HG02938 (cell line): Measurements from ENCODE around the gene INSIG2.

Source experiments
- ATAC-seq: cut with Tn5 transposase; IDR thresholded peaks from one replicate; pipeline ENCODE4 v1.9.1; 2021; ENCODE audit warnings: mild to moderate bottlenecking, moderate library complexity; ENCODE audit not compliant: unreplicated experiment

The INSIG2 gene

GRCh38 chr2:118124288-118124891, 36.1 kb downstream of the INSIG2 start:
- no peak for ATAC-seq

GRCh38 chr2:118127250-118127649, 39.0 kb downstream of the INSIG2 start:
- no peak for ATAC-seq

DNA sequence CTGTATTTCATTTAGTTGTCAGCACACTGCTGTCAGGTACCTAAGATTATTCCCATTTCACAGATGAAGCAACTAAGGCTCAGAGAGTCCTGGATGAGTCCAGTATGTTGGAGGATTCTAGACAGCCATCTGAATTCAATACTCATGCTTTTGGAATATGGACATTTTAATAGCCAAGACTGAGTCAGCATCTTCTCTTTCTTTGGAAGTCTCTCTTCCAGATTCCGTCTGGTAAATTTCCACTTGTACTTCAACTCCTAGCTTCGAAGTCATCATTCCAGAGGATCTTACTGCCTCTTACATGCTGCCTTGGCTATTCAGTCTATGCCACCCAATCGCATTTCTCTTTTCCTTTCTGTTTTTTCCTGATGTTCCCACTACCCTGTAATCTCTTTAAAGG, 40.6 kb downstream of the INSIG2 start:
- ATAC-seq = no peak

DNA sequence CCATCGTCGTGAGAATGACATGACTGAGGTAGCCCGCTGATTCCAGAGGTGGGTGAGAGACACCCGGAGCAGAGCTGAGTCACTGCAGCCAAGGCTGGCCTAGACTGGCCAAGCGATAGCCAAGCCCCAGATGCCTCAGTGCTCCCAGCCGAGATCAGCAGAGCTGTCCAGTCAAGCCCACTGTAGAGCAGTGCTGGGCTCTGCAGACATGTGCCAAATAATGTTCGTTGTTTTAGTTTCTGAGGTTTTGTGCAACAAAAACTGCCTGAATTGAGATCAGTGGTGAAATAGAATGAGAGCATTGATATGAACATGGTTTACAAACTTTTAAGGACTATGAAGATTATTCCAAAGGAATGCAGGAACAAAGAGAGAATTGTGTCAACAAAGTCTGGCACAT, 42.1 kb downstream of the INSIG2 start:
- no peak for ATAC-seq

DNA sequence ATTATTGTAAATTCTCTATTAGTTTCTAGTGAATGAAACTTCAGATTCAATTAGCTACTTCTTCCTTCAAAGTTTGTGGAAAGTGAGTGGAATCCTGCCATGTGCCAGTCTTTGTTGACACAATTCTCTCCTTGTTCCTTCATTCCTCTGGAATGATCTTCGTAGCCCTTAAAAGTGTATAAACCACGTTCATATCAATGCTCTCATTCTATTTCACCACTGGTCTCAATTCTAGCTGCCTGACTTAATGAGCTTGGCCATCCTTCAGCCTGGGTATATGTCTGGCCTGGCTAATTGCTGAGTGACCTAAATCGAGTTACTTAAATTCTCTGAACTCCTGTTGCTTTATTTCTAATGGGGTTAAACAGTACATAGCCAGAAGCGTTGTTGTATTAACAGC, 43.5 kb downstream of the INSIG2 start:
- ATAC-seq = no peak

GRCh38 chr2:118133916-118134315, 45.6 kb downstream of the INSIG2 start:
- no peak for ATAC-seq

GRCh38 chr2:118134650-118135049, 46.4 kb downstream of the INSIG2 start:
- ATAC-seq = no peak

GRCh38 chr2:118145207-118145606, 56.9 kb downstream of the INSIG2 start:
- ATAC-seq = no peak

- no peak for ATAC-seq
Observed at GRCh38 chr2:118145806-118146205, 57.5 kb downstream of the INSIG2 start.

DNA sequence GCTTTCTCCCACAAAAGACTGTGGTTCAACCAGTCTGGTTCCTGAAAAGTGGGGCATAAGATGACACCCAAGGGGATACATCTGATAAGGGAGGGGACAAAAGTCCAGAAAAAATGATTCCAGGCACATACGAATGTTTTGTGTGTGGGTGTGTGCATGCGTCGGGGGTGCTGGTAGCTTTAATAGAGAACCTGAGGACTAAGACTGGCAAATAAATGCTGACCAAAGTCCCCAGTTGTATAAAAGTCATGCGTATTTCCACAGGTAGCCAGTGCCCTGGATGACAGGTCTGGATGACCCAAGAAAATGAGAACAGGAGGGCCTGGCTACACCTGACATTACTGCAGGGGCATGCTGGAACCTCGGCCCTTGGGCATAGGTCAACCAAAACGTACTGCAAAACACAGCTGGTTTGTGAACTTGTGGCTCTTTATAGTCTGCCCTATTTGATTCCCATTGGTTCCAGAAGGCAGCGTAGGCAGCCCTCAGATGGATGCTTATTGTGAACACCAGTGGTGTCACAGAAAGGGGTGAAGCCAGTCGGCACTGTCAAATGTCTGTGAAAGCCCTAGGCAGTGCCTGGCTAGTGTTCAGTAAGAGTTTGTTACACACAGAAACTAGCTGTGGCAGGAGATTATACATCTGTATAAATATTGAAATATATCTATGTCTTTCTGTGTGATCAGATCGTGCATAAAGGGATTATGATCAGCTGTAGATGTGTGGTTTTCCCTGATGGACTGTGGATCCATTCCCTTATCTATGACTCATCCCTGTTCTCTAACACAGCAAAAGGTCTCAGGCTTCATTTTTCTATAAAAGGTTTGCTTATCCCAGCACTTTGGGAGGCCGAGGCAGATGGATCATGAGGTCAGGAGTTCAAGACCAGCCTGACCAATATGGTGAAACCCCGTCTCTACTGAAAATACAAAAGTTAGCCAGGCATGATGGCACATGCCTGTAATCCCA, 58.3 kb downstream of the INSIG2 start:
- no peak for ATAC-seq

DNA sequence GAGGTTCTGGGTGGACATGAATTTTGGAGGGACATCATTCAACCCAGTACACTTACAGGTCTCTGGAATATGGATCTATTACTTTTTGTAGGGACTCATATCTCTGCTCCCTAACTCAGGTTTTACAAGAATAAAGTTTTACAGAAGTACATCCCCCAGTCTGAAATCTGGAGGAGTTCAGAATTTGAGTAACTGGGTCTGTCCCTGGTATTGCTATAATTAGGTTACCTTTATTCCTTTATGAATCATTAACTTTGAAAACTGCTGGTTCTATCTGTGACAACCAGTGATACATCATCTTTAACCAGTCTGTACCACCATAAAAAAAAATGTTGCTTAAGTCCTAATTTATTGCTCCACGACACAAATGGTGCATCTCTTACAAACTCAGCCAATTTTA, 59.9 kb downstream of the INSIG2 start:
- ATAC-seq = peak; percentile 46

GRCh38 chr2:118148809-118149208, 60.5 kb downstream of the INSIG2 start:
- ATAC-seq = no peak

DNA sequence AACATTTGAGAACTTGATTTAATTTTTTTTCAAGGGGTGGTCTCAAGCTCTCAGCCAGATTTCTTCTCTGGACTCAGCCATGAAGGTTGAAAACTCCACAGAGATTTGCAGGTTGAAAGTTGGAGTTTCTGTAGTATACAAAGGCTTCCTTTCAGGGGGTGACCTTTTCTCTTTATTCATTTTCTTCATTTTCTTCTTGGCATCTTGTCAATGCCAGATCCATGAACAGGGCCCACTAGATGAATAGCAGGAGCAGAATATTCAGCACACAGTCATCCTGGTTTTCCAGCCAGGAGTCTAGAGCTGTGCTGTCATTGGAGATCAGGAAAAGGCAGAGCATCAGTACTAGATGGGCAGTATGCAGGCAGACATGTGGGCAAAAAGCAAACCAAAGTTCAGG, 62.0 kb downstream of the INSIG2 start:
- ATAC-seq = no peak

DNA sequence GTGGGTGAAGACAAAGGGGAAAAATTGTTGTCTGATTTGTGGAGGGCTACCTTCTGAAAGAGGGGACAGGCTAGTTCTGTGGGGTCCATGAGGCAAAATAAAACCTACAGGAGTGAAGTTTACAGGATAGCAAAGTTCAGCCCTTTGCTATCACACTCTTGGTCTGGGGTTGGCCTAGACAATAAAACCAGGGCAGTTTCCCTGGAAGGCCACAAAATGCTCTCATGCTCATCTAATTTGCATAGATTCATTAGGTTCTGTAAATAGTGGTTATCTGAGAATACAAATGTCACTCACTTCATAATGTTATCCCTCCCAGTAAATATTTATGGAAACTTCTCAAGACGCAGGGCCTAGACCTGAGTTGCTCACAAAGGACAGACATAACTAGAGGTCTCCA, 63.6 kb downstream of the INSIG2 start:
- no peak for ATAC-seq

- ATAC-seq = no peak
Observed at GRCh38 chr2:118153433-118153832, 65.2 kb downstream of the INSIG2 start.

GRCh38 chr2:118154176-118154575, 65.9 kb downstream of the INSIG2 start:
- no peak for ATAC-seq
